Measurements from ENCODE around the gene TIGD7. TPM values are rescaled to one million over a fixed set of nuclear protein-coding genes. Genes with fewer than 3 reads are reported as not detected.
A peak's percentile ranks its signal among the peaks of the same experiment; 100 is the strongest.

Gene TIGD7
- 1 to 10 TPM; 3.3 to 3.4 TPM for total RNA-seq

- ChIA-PET POLR2A (interaction anchor here (0.9 to 2.7 kb wide), 4 partner anchors 22 to 96 kb away, joined by 3 to 19 read pairs (median 4); partner anchors contain the start of genes ZNF174, ZNF263 and ZSCAN32), CTCF (interaction anchor here (1.4 to 1.8 kb wide), 3 partner anchors 10 to 96 kb away, joined by 3 to 4 read pairs (median 3); partner anchors contain the start of genes ZNF174 and ZSCAN32)
- peak; percentile 88 for DNase-seq
- Mint-ChIP-seq H3K4me3 (peak within 1 kb of the TSS; percentile 71), H3K4me1 (ENCODE audit: low read depth) (peaks cover 12% of the 10 kb centered on the region), H3K27me3 (no peaks in the 10 kb centered on the region), H3K36me3 (peaks cover 69% of the 10 kb centered on the region), H3K27ac (peak within 1 kb of the TSS; percentile 79), H3K9me3 (peaks cover 69% of the 10 kb centered on the region)
- intact Hi-C loops (cut with micrococcal nuclease): loop anchor here (1.0 kb wide), 3 partner anchors 22 to 195 kb away; partner anchors contain the start of genes ZNF174, ZNF263 and ZSCAN32
Observed at GRCh38 chr16:3305109-3306068, at the start of gene TIGD7, which contains the start of gene ZNF75A. TSS of gene TIGD7 (minus strand) at chr16:3305430. CDS start at chr16:3300614, 4,816 bp downstream. TSS of gene ZNF75A (plus strand) at chr16:3305497. CDS start at chr16:3308429, 2,932 bp downstream.

- ChIA-PET POLR2A (no interaction called here), CTCF (no interaction called here)
- H3K4me1 Mint-ChIP-seq (ENCODE audit: low read depth): peaks cover 1% of the 10 kb centered on the region
- H3K27ac Mint-ChIP-seq: no peak overlapping the region
- DNase-seq: no peak
- no peaks in the 10 kb centered on the region for H3K36me3 Mint-ChIP-seq
- intact Hi-C loops (cut with micrococcal nuclease): no loop called here
- no peaks in the 10 kb centered on the region for H3K9me3 Mint-ChIP-seq
- H3K27me3 Mint-ChIP-seq: no peaks in the 10 kb centered on the region
- no peak overlapping the region for H3K4me3 Mint-ChIP-seq
Observed at GRCh38 chr16:3349175-3349574, 43.9 kb upstream of the TIGD7 start.

GRCh38 chr16:3348547-3349167 is 43.4 kb upstream of the TIGD7 start:
- no peaks in the 10 kb centered on the region for H3K4me1 Mint-ChIP-seq (ENCODE audit: low read depth)
- H3K9me3 Mint-ChIP-seq: no peaks in the 10 kb centered on the region
- intact Hi-C loops (cut with micrococcal nuclease): no loop called here
- no peaks in the 10 kb centered on the region for H3K36me3 Mint-ChIP-seq
- no peak overlapping the region for H3K27ac Mint-ChIP-seq
- no peak overlapping the region for H3K4me3 Mint-ChIP-seq
- DNase-seq: no peak
- H3K27me3 Mint-ChIP-seq: no peaks in the 10 kb centered on the region
- CTCF ChIA-PET: no interaction called here
- POLR2A ChIA-PET: no interaction called here

GRCh38 chr16:3347586-3347985 is 42.4 kb upstream of the TIGD7 start:
- Mint-ChIP-seq H3K4me1 (ENCODE audit: low read depth) (no peaks in the 10 kb centered on the region), H3K27me3 (no peaks in the 10 kb centered on the region), H3K36me3 (no peaks in the 10 kb centered on the region), H3K4me3 (no peak overlapping the region), H3K27ac (no peak overlapping the region), H3K9me3 (no peaks in the 10 kb centered on the region)
- intact Hi-C loops (cut with micrococcal nuclease): no loop called here
- DNase-seq: no peak
- POLR2A ChIA-PET: no interaction called here
- CTCF ChIA-PET: no interaction called here

GRCh38 chr16:3346041-3346440 is 40.8 kb upstream of the TIGD7 start:
- intact Hi-C loops (cut with micrococcal nuclease): no loop called here
- Mint-ChIP-seq H3K36me3 (no peaks in the 10 kb centered on the region), H3K27ac (no peak overlapping the region), H3K4me3 (no peak overlapping the region), H3K9me3 (no peaks in the 10 kb centered on the region), H3K4me1 (ENCODE audit: low read depth) (no peaks in the 10 kb centered on the region), H3K27me3 (no peaks in the 10 kb centered on the region)
- no peak for DNase-seq
- ChIA-PET CTCF (no interaction called here), POLR2A (no interaction called here)

GRCh38 chr16:3328643-3329042 is 23.4 kb upstream of the TIGD7 start:
- Mint-ChIP-seq H3K4me1 (ENCODE audit: low read depth) (no peaks in the 10 kb centered on the region), H3K27me3 (no peaks in the 10 kb centered on the region), H3K4me3 (no peak overlapping the region), H3K9me3 (peaks cover 34% of the 10 kb centered on the region), H3K27ac (no peak overlapping the region), H3K36me3 (peaks cover 7% of the 10 kb centered on the region)
- ChIA-PET CTCF (no interaction called here), POLR2A (no interaction called here)
- DNase-seq: no peak
- intact Hi-C loops (cut with micrococcal nuclease): no loop called here

- H3K27ac Mint-ChIP-seq: no peak overlapping the region
- ChIA-PET CTCF (no interaction called here), POLR2A (no interaction called here)
- H3K4me3 Mint-ChIP-seq: no peak overlapping the region
- intact Hi-C loops (cut with micrococcal nuclease): no loop called here
- H3K27me3 Mint-ChIP-seq: no peaks in the 10 kb centered on the region
- H3K4me1 Mint-ChIP-seq (ENCODE audit: low read depth): no peaks in the 10 kb centered on the region
- peaks cover 6% of the 10 kb centered on the region for H3K36me3 Mint-ChIP-seq
- H3K9me3 Mint-ChIP-seq: peaks cover 37% of the 10 kb centered on the region
- DNase-seq: no peak
Observed at GRCh38 chr16:3328104-3328503, 22.9 kb upstream of the TIGD7 start.

GRCh38 chr16:3327514-3327913 is 22.3 kb upstream of the TIGD7 start:
- intact Hi-C loops (cut with micrococcal nuclease): no loop called here
- no peaks in the 10 kb centered on the region for H3K4me1 Mint-ChIP-seq (ENCODE audit: low read depth)
- ChIA-PET POLR2A (no interaction called here), CTCF (no interaction called here)
- H3K9me3 Mint-ChIP-seq: peaks cover 42% of the 10 kb centered on the region
- no peaks in the 10 kb centered on the region for H3K27me3 Mint-ChIP-seq
- H3K27ac Mint-ChIP-seq: no peak overlapping the region
- H3K4me3 Mint-ChIP-seq: no peak overlapping the region
- peaks cover 9% of the 10 kb centered on the region for H3K36me3 Mint-ChIP-seq
- no peak for DNase-seq

GRCh38 chr16:3321816-3322215 is 16.6 kb upstream of the TIGD7 start:
- H3K27ac Mint-ChIP-seq: no peak overlapping the region
- H3K4me3 Mint-ChIP-seq: no peak overlapping the region
- H3K4me1 Mint-ChIP-seq (ENCODE audit: low read depth): no peaks in the 10 kb centered on the region
- H3K36me3 Mint-ChIP-seq: peaks cover 44% of the 10 kb centered on the region
- ChIA-PET POLR2A (no interaction called here), CTCF (no interaction called here)
- intact Hi-C loops (cut with micrococcal nuclease): no loop called here
- peaks cover 77% of the 10 kb centered on the region for H3K9me3 Mint-ChIP-seq
- no peak for DNase-seq
- H3K27me3 Mint-ChIP-seq: no peaks in the 10 kb centered on the region

- Mint-ChIP-seq H3K36me3 (peaks cover 79% of the 10 kb centered on the region), H3K27ac (no peak overlapping the region), H3K27me3 (no peaks in the 10 kb centered on the region), H3K9me3 (peaks cover 95% of the 10 kb centered on the region), H3K4me3 (no peak overlapping the region), H3K4me1 (ENCODE audit: low read depth) (no peaks in the 10 kb centered on the region)
- intact Hi-C loops (cut with micrococcal nuclease): no loop called here
- no peak for DNase-seq
- CTCF ChIA-PET: interaction anchor here (0.6 kb wide), 1 partner anchor 80 kb away, joined by 3 read pairs; no protein-coding TSS in a partner anchor
- POLR2A ChIA-PET: no interaction called here
Observed at GRCh38 chr16:3317315-3317999, 12.2 kb upstream of the TIGD7 start.

GRCh38 chr16:3311496-3311895 is 6.3 kb upstream of the TIGD7 start:
- Mint-ChIP-seq H3K9me3 (peaks cover 87% of the 10 kb centered on the region), H3K27me3 (no peaks in the 10 kb centered on the region), H3K27ac (no peak overlapping the region), H3K4me3 (no peak overlapping the region), H3K4me1 (ENCODE audit: low read depth) (no peaks in the 10 kb centered on the region), H3K36me3 (peaks cover 94% of the 10 kb centered on the region)
- intact Hi-C loops (cut with micrococcal nuclease): no loop called here
- POLR2A ChIA-PET: no interaction called here
- CTCF ChIA-PET: no interaction called here
- DNase-seq: no peak

GRCh38 chr16:3306078-3306477 is 848 bp upstream of the TIGD7 start:
- Mint-ChIP-seq H3K36me3 (peaks cover 69% of the 10 kb centered on the region), H3K9me3 (peaks cover 69% of the 10 kb centered on the region), H3K4me1 (ENCODE audit: low read depth) (peaks cover 12% of the 10 kb centered on the region), H3K4me3 (peak overlapping the region; percentile 71), H3K27ac (peak overlapping the region; percentile 54), H3K27me3 (no peaks in the 10 kb centered on the region)
- intact Hi-C loops (cut with micrococcal nuclease): no loop called here
- ChIA-PET CTCF (interaction anchor here (1.4 to 1.8 kb wide), 2 partner anchors 10 to 95 kb away, joined by 3 read pairs; partner anchors contain the start of genes ZNF174 and ZSCAN32), POLR2A (interaction anchor here (0.9 to 2.7 kb wide), 3 partner anchors 23 to 95 kb away, joined by 3 to 19 read pairs (median 4); partner anchors contain the start of genes ZNF174, ZNF263 and ZSCAN32)
- no peak for DNase-seq
